CD14-positive monocyte (primary cell): ENCODE results near the gene CD3D. TPM values are rescaled to one million over a fixed set of nuclear protein-coding genes. Genes with fewer than 3 reads are reported as not detected.

Experiments
- DNase-seq, 3 donors: peaks; one replicate each; pipeline ENCODE4 v3.0.0-alpha.2; 2011 to 2022
- H2AFZ ChIP-seq: 2 replicates; pipeline ENCODE4 v1.6.0; 2012; ENCODE audit warnings: mild to moderate bottlenecking, low read depth, low read length, inconsistent platforms; ENCODE audit not compliant: insufficient read depth, poor library complexity, severe bottlenecking
- H3K27ac ChIP-seq, 2 donors: 1 replicate in 1 of 2; 2 replicates in 1 of 2; pipeline ENCODE4 v1.5.1; 2012 to 2013; ENCODE audit warnings: low read length in 2 of 2, control low read depth in 1 of 2, inconsistent platforms in 1 of 2, low read depth in 1 of 2, mild to moderate bottlenecking in 1 of 2
- H3K27me3 ChIP-seq, 2 donors: one replicate each; pipeline versions ENCODE4 v1.6.0 to v1.6.1; 2011 to 2013; ENCODE audit warnings: low read length in 2 of 2; ENCODE audit not compliant: control insufficient read depth in 2 of 2, insufficient read depth in 2 of 2
- H3K36me3 ChIP-seq, 2 donors: replicated peaks in 1 of 2; 1 replicate in 1 of 2; 2 replicates in 1 of 2; pipeline versions ENCODE4 v1.5.1 to v1.6.1; 2012 to 2013; ENCODE audit warnings: low read length in 2 of 2, control low read depth in 1 of 2, inconsistent platforms in 1 of 2, mild to moderate bottlenecking in 1 of 2; ENCODE audit not compliant: insufficient read depth in 2 of 2, control insufficient read depth in 1 of 2
- H3K4me1 ChIP-seq, 2 donors: 1 replicate in 1 of 2; 2 replicates in 1 of 2; pipeline versions ENCODE4 v1.5.1 to v1.6.1; 2012 to 2013; ENCODE audit warnings: low read length in 2 of 2, control low read depth in 1 of 2, inconsistent platforms in 1 of 2, mild to moderate bottlenecking in 1 of 2, moderate library complexity in 1 of 2; ENCODE audit not compliant: insufficient read depth in 2 of 2, control insufficient read depth in 1 of 2
- H3K4me2 ChIP-seq: replicated peaks from 2 replicates; pipeline ENCODE3; 2012; ENCODE audit warnings: low read length, moderate library complexity, mild to moderate bottlenecking; ENCODE audit not compliant: poor library complexity, severe bottlenecking; ENCODE audit errors: extremely low read depth
- H3K4me3 ChIP-seq, 3 experiments: fragments of 200-600 bp in 1 of 3; sonication (generic) in 1 of 3; replicated peaks in 1 of 3; 1 replicate in 2 of 3; 2 replicates in 1 of 3; pipeline ENCODE4 v1.5.1; 2011 to 2013; ENCODE audit warnings: low read length in 3 of 3, mild to moderate bottlenecking in 3 of 3, control low read depth in 2 of 3, low read depth in 2 of 3, inconsistent platforms in 1 of 3, moderate library complexity in 1 of 3
- H3K79me2 ChIP-seq: 2 replicates; pipeline ENCODE4 v1.6.0; 2012; ENCODE audit warnings: mild to moderate bottlenecking, control low read depth, inconsistent platforms, low read length, moderate library complexity; ENCODE audit not compliant: insufficient read depth
- H3K9ac ChIP-seq: 2 replicates; pipeline ENCODE4 v1.6.0; 2017; ENCODE audit warnings: low read length, mild to moderate bottlenecking; ENCODE audit not compliant: insufficient read depth, poor library complexity, severe bottlenecking
- H3K9me3 ChIP-seq, 2 donors: replicated peaks in 1 of 2; 1 replicate in 1 of 2; 2 replicates in 1 of 2; pipeline versions ENCODE4 v1.5.1 to v1.6.1; 2012 to 2013; ENCODE audit warnings: low read length in 2 of 2, control low read depth in 1 of 2; ENCODE audit not compliant: control insufficient read depth in 1 of 2, insufficient read depth in 1 of 2
- H4K20me1 ChIP-seq: 2 replicates; pipeline ENCODE4 v1.6.0; 2012; ENCODE audit warnings: mild to moderate bottlenecking, low read length, control low read depth, moderate library complexity; ENCODE audit not compliant: insufficient read depth
- H3K27ac Mint-ChIP-seq, 7 donors: one replicate each; pipeline ENCODE4 v1.8.0; 2020; ENCODE audit warnings: mild to moderate bottlenecking in 7 of 7, mixed read lengths in 7 of 7, moderate library complexity in 6 of 7, inconsistent platforms in 2 of 7
- H3K27me3 Mint-ChIP-seq, 3 donors: one replicate each; pipeline ENCODE4 v1.8.0; 2021 to 2022; ENCODE audit warnings: low read depth in 3 of 3, mild to moderate bottlenecking in 3 of 3, mixed read lengths in 3 of 3, moderate library complexity in 3 of 3, inconsistent platforms in 1 of 3
- H3K36me3 Mint-ChIP-seq, 2 donors: one replicate each; pipeline ENCODE4 v1.8.0; 2020; ENCODE audit warnings: mixed read lengths in 2 of 2, inconsistent platforms in 1 of 2, mild to moderate bottlenecking in 1 of 2
- H3K4me1 Mint-ChIP-seq: one replicate; pipeline ENCODE4 v1.8.0; 2020; ENCODE audit warnings: mild to moderate bottlenecking, mixed read lengths
- H3K4me3 Mint-ChIP-seq, 2 donors: one replicate each; pipeline ENCODE4 v1.8.0; 2020; ENCODE audit warnings: mild to moderate bottlenecking in 2 of 2, mixed read lengths in 2 of 2, moderate library complexity in 1 of 2
- H3K9me3 Mint-ChIP-seq, 7 donors: one replicate each; pipeline ENCODE4 v1.8.0; 2020 to 2022; ENCODE audit warnings: mixed read lengths in 7 of 7, mild to moderate bottlenecking in 6 of 7, moderate library complexity in 6 of 7, inconsistent platforms in 2 of 7
- WGBS: methylation state at CpG from one replicate; pipeline ENCODE4 v1.1.5; 2013; ENCODE audit warnings: missing lambda C conversion rate; ENCODE audit not compliant: insufficient coverage; 5-methylcytosine and 5-hydroxymethylcytosine counted together
- intact Hi-C, 2 donors: fragments of 100-400 bp; cut with micrococcal nuclease; formaldehyde crosslinking; loops; one replicate each; pipeline versions ENCODE4 v1.15.0 to v1.15.1; 2023
- polyA plus RNA-seq, 3 donors: library from polyadenylated mRNA; depleted of rRNA in 1 of 3; unstranded in 2 of 3; stranded (reverse) in 1 of 3; fragments of 300-500 nt in 2 of 3; fragments of >200 nt in 1 of 3; fragmentation: Illumina TruSeq in 2 of 3; gene quantifications; 1 replicate in 2 of 3; 2 replicates in 1 of 3; pipeline ENCODE4 v1.2.3, GENCODE V29; 2012 to 2021
- TF ChIP-seq, protein P1 (sequence below): fragments of 200-600 bp; IDR thresholded peaks from one replicate; pipeline ENCODE4 v1.8.0; 2022; ENCODE audit warnings: antibody characterized with exemption, mild to moderate bottlenecking

The CD3D gene
- polyA plus RNA-seq, 3 donors: 2.2 to 3.1 TPM; not detected in 1

DNA sequence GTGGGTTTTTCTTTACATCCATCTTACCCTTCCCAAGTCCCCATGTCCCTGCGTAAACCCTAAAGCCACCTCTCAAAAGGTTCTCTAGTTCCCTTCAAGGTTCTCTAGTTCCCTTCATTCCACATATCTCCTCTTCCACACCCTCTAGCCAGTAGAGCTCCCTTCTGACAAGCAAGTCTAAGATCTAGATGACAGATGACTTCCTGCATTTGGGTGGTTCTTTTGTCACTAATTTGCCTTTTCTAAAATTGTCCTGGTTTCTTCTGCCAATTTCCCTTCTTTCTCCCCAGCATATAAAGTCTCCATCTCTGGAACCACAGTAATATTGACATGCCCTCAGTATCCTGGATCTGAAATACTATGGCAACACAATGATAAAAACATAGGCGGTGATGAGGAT, 30.2 kb downstream of the CD3D start:
- Histone ChIP-seq H3K9me3 (no peaks in the 10 kb centered on the region), H3K9ac (no peak overlapping the region), H4K20me1 (no peaks in the 10 kb centered on the region), H3K27ac (no peak overlapping the region), H3K79me2 (no peaks in the 10 kb centered on the region), H2AFZ (no peak overlapping the region), H3K27me3 (no peaks in the 10 kb centered on the region), H3K36me3 (no peaks in the 10 kb centered on the region), H3K4me1 (peaks cover 23 to 25% of the 10 kb centered on the region in 2 donors), H3K4me3 (no peak overlapping the region), H3K4me2 (no peak overlapping the region)
- Mint-ChIP-seq H3K9me3 (peaks cover 0 to 3% (median 0%) of the 10 kb centered on the region in 7 donors), H3K27me3 (peaks cover 0 to 3% (median 3%) of the 10 kb centered on the region in 3 donors), H3K27ac (no peak overlapping the region), H3K4me1 (peaks cover 26% of the 10 kb centered on the region), H3K4me3 (no peak overlapping the region), H3K36me3 (no peaks in the 10 kb centered on the region)
- intact Hi-C loops: no loop called here
- 83% methylated on average over 1 of the region's 2 CpGs for WGBS
- TF ChIP-seq, protein P1, sequence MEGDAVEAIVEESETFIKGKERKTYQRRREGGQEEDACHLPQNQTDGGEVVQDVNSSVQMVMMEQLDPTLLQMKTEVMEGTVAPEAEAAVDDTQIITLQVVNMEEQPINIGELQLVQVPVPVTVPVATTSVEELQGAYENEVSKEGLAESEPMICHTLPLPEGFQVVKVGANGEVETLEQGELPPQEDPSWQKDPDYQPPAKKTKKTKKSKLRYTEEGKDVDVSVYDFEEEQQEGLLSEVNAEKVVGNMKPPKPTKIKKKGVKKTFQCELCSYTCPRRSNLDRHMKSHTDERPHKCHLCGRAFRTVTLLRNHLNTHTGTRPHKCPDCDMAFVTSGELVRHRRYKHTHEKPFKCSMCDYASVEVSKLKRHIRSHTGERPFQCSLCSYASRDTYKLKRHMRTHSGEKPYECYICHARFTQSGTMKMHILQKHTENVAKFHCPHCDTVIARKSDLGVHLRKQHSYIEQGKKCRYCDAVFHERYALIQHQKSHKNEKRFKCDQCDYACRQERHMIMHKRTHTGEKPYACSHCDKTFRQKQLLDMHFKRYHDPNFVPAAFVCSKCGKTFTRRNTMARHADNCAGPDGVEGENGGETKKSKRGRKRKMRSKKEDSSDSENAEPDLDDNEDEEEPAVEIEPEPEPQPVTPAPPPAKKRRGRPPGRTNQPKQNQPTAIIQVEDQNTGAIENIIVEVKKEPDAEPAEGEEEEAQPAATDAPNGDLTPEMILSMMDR: no peak
- no peak for DNase-seq

DNA sequence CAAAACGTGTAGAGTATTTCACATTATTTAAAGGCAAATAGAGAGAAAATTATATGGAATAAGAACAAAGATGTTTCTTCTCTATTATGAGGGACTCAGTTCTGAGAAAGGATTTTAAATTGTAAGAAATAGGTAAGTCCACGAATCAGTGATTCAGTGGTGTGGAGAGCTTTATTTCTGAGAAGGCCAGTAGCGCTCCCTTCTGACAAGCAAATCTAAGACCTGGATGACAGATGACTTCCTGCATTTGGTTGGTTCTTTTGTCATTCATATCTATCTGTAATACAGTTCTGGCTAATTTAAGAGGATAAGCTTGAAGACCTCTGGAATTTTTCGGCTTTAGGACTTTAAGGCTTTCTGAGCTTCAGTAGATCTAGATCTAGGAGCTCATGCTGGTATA, 31.0 kb downstream of the CD3D start:
- H3K27me3 ChIP-seq: no peaks in the 10 kb centered on the region
- H3K36me3 ChIP-seq: no peaks in the 10 kb centered on the region
- intact Hi-C loops: no loop called here
- WGBS: 100% methylated on average over 1 of the region's 4 CpGs
- no peaks in the 10 kb centered on the region for H3K36me3 Mint-ChIP-seq
- H3K27ac ChIP-seq: no peak overlapping the region
- H3K79me2 ChIP-seq: no peaks in the 10 kb centered on the region
- H4K20me1 ChIP-seq: no peaks in the 10 kb centered on the region
- peaks cover 15 to 17% of the 10 kb centered on the region in 2 donors for H3K4me1 ChIP-seq
- TF ChIP-seq, protein P1: no peak
- H3K9me3 ChIP-seq: no peaks in the 10 kb centered on the region
- H3K27me3 Mint-ChIP-seq: peaks cover 0 to 3% (median 2%) of the 10 kb centered on the region in 3 donors
- no peak overlapping the region for H3K27ac Mint-ChIP-seq
- peaks cover 22% of the 10 kb centered on the region for H3K4me1 Mint-ChIP-seq
- H3K9me3 Mint-ChIP-seq: peaks cover 0 to 3% (median 0%) of the 10 kb centered on the region in 7 donors
- H2AFZ ChIP-seq: no peak overlapping the region
- H3K4me3 ChIP-seq: no peak overlapping the region
- DNase-seq: no peak
- H3K9ac ChIP-seq: no peak overlapping the region
- no peak overlapping the region for H3K4me3 Mint-ChIP-seq
- H3K4me2 ChIP-seq: no peak overlapping the region
